Colonic mucosa (tissue), 4 donors: ENCODE results near the gene SLC5A4. TPM values are rescaled to one million over a fixed set of nuclear protein-coding genes. Genes with fewer than 3 reads are reported as not detected.

Experiments
- DNase-seq: peaks from one replicate; pipeline ENCODE4 v3.0.0-alpha.2; 2020
- H3K27ac ChIP-seq: fragments of 200-600 bp; one replicate; pipeline ENCODE4 v1.8.0; 2021
- H3K27me3 ChIP-seq: fragments of 200-600 bp; one replicate; pipeline ENCODE4 v1.8.0; 2021
- H3K36me3 ChIP-seq: fragments of 200-600 bp; one replicate; pipeline ENCODE4 v1.8.0; 2021
- H3K4me1 ChIP-seq: fragments of 200-600 bp; one replicate; pipeline ENCODE4 v1.8.0; 2021; ENCODE audit warnings: mild to moderate bottlenecking
- H3K4me3 ChIP-seq: fragments of 200-600 bp; one replicate; pipeline ENCODE4 v1.8.0; 2021
- H3K9ac ChIP-seq, 2 donors: one replicate each; pipeline ENCODE4 v1.7.0; 2013; ENCODE audit warnings: control low read depth in 2 of 2, low read depth in 2 of 2, low read length in 2 of 2
- H3K9me3 ChIP-seq: fragments of 200-600 bp; one replicate; pipeline ENCODE4 v1.8.0; 2021
- intact Hi-C: fragments of 100-400 bp; cut with DNase I; formaldehyde crosslinking; loops from one replicate; pipeline ENCODE4 v1.14.1; 2022
- total RNA-seq, 2 donors: library from RNA; stranded (reverse); fragmentation: NEBNext Ultra II Directional in 1 of 2; extraction: Animal tissue kit (Norgen Biotek cat#: 25700) in 1 of 2; gene quantifications; one replicate each; pipeline ENCODE4 v1.2.1, GENCODE V29; 2021
- TF ChIP-seq, protein P1 (sequence below): fragments of 200-600 bp; IDR thresholded peaks from one replicate; pipeline ENCODE4 v1.8.0; 2022; ENCODE audit warnings: antibody characterized with exemption, mild to moderate bottlenecking
- donor health status: healthy.
- donor health status: DM: no; HTN: no; CAD: no.
- donor health status: DM: no; HTN: no; CAD: no.

Gene SLC5A4
- total RNA-seq, 2 donors from 2014 or later: not detected

- intact Hi-C loops: no loop called here
- Histone ChIP-seq H3K36me3 (no peaks in the 10 kb centered on the region), H3K4me1 (no peaks in the 10 kb centered on the region), H3K4me3 (no peak overlapping the region), H3K27ac (no peak overlapping the region), H3K9ac (no peak overlapping the region), H3K27me3 (no peaks in the 10 kb centered on the region), H3K9me3 (no peaks in the 10 kb centered on the region)
- TF ChIP-seq, protein P1, sequence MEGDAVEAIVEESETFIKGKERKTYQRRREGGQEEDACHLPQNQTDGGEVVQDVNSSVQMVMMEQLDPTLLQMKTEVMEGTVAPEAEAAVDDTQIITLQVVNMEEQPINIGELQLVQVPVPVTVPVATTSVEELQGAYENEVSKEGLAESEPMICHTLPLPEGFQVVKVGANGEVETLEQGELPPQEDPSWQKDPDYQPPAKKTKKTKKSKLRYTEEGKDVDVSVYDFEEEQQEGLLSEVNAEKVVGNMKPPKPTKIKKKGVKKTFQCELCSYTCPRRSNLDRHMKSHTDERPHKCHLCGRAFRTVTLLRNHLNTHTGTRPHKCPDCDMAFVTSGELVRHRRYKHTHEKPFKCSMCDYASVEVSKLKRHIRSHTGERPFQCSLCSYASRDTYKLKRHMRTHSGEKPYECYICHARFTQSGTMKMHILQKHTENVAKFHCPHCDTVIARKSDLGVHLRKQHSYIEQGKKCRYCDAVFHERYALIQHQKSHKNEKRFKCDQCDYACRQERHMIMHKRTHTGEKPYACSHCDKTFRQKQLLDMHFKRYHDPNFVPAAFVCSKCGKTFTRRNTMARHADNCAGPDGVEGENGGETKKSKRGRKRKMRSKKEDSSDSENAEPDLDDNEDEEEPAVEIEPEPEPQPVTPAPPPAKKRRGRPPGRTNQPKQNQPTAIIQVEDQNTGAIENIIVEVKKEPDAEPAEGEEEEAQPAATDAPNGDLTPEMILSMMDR: no peak
- no peak for DNase-seq
Observed at GRCh38 chr22:32217465-32217864, 37.7 kb downstream of the SLC5A4 start.

DNA sequence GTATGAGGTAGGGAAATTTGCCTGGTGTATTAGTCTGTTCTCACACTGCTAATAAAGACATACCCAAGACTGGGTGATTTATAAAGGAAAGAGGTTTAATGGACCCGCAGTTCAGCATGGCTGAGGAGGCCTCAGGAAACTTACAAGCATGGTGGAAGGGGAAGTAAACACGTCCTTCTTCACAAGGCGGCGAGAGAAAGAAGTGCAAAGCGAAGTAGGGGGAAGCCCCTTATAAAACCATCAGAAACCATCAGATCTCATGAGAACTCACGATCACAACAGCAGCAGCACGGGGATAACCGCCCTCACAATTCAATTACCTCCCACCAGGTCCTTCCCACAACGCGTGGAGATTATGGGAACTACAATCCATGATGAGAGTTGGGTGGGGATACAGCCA, 38.2 kb downstream of the SLC5A4 start:
- intact Hi-C loops: no loop called here
- H3K27me3 ChIP-seq: no peaks in the 10 kb centered on the region
- no peak overlapping the region for H3K9ac ChIP-seq
- no peak overlapping the region for H3K4me3 ChIP-seq
- H3K9me3 ChIP-seq: no peaks in the 10 kb centered on the region
- no peaks in the 10 kb centered on the region for H3K36me3 ChIP-seq
- no peaks in the 10 kb centered on the region for H3K4me1 ChIP-seq
- no peak for DNase-seq
- H3K27ac ChIP-seq: no peak overlapping the region
- TF ChIP-seq, protein P1: no peak

- Histone ChIP-seq H3K4me3 (no peak overlapping the region), H3K9ac (no peak overlapping the region), H3K36me3 (no peaks in the 10 kb centered on the region), H3K4me1 (no peaks in the 10 kb centered on the region), H3K27ac (no peak overlapping the region), H3K27me3 (no peaks in the 10 kb centered on the region), H3K9me3 (no peaks in the 10 kb centered on the region)
- DNase-seq: no peak
- intact Hi-C loops: no loop called here
- TF ChIP-seq, protein P1: no peak
Observed at GRCh38 chr22:32211011-32211410, 44.1 kb downstream of the SLC5A4 start.

DNA sequence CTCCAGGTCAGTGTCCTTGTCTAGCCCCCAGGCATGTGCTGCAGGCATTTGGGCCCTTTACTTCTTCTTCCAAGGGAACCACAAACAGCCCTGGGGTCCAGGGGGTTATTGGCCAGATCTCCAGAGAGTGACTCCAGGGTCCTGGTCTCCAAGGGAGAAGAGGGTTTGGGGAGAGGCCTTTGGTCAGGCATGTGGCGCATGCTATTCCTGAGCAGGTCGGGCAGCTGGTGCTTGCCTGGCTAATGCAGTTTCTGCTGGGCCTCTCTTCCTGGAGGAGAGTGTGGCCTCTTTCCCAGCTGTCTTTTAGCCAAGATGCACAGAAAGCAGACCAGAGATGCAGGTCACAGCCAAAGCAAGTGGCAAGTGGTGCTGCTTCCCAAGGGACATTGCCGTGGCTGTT, 46.5 kb downstream of the SLC5A4 start:
- no peak overlapping the region for H3K4me3 ChIP-seq
- DNase-seq: no peak
- no peaks in the 10 kb centered on the region for H3K9me3 ChIP-seq
- peaks cover 7% of the 10 kb centered on the region for H3K27me3 ChIP-seq
- no peak overlapping the region for H3K9ac ChIP-seq
- intact Hi-C loops: no loop called here
- H3K4me1 ChIP-seq: no peaks in the 10 kb centered on the region
- H3K36me3 ChIP-seq: no peaks in the 10 kb centered on the region
- H3K27ac ChIP-seq: no peak overlapping the region
- TF ChIP-seq, protein P1: no peak

- H3K27ac ChIP-seq: no peak overlapping the region
- no peak overlapping the region for H3K4me3 ChIP-seq
- H3K9ac ChIP-seq: no peak overlapping the region
- DNase-seq: no peak
- intact Hi-C loops: no loop called here
- no peaks in the 10 kb centered on the region for H3K36me3 ChIP-seq
- H3K4me1 ChIP-seq: peaks cover 1% of the 10 kb centered on the region
- H3K9me3 ChIP-seq: no peaks in the 10 kb centered on the region
- H3K27me3 ChIP-seq: peaks cover 12% of the 10 kb centered on the region
- TF ChIP-seq, protein P1: no peak
Observed at GRCh38 chr22:32207971-32208480, 47.1 kb downstream of the SLC5A4 start.
